GM23338 (cell line): ENCODE measurements around the gene ZNF609. TPM values are rescaled to one million over a fixed set of nuclear protein-coding genes. Genes with fewer than 3 reads are reported as not detected.

Source experiments
- ATAC-seq: fragments of 200-7000 bp; cut with Tn5 transposase; 3 replicates; pipeline ENCODE4 v1.9.1; 2020
- DNase-seq: peaks from one replicate; pipeline ENCODE4 v3.0.0-alpha.2; 2015; ENCODE audit warnings: low spot score
- H2AFZ ChIP-seq: fragments of 200-600 bp; sonication (generic); 2 replicates; pipeline ENCODE4 v1.8.0; 2016; ENCODE audit warnings: antibody characterized with exemption, mild to moderate bottlenecking, moderate library complexity
- H3F3A ChIP-seq: fragments of 200-600 bp; sonication (generic); replicated peaks from 2 replicates; pipeline ENCODE4 v1.8.0; 2017; ENCODE audit warnings: antibody characterized with exemption, mixed run types, low read depth
- H3K27ac ChIP-seq: fragments of 200-600 bp; sonication (generic); 2 replicates; pipeline ENCODE4 v1.6.1; 2016; ENCODE audit warnings: low read depth
- H3K27me3 ChIP-seq: fragments of 200-600 bp; sonication (generic); 2 replicates; pipeline ENCODE4 v1.8.0; 2016; ENCODE audit warnings: mild to moderate bottlenecking, mixed run types, moderate library complexity; ENCODE audit not compliant: insufficient read depth
- H3K36me3 ChIP-seq: fragments of 200-600 bp; sonication (generic); 2 replicates; pipeline ENCODE4 v1.8.0; 2016; ENCODE audit warnings: mild to moderate bottlenecking; ENCODE audit not compliant: insufficient read depth
- H3K4me1 ChIP-seq: fragments of 200-600 bp; sonication (generic); 2 replicates; pipeline ENCODE4 v1.8.0; 2016; ENCODE audit warnings: mild to moderate bottlenecking, moderate library complexity; ENCODE audit not compliant: insufficient read depth
- H3K4me2 ChIP-seq: fragments of 200-600 bp; sonication (generic); 2 replicates; pipeline ENCODE4 v1.7.1; 2017; ENCODE audit warnings: mixed run types
- H3K4me3 ChIP-seq: fragments of 200-600 bp; sonication (generic); 2 replicates; pipeline ENCODE4 v1.6.1; 2016; ENCODE audit warnings: mixed run types
- H3K79me2 ChIP-seq: fragments of 200-600 bp; sonication (generic); replicated peaks from 2 replicates; pipeline ENCODE4 v1.8.0; 2017; ENCODE audit warnings: mild to moderate bottlenecking; ENCODE audit not compliant: insufficient read depth
- H3K9me2 ChIP-seq: fragments of 200-600 bp; sonication (generic); 2 replicates; pipeline ENCODE4 v1.8.0; 2017; ENCODE audit not compliant: insufficient read depth
- H4K20me1 ChIP-seq: fragments of 200-600 bp; sonication (generic); replicated peaks from 2 replicates; pipeline ENCODE4 v1.8.0; 2017; ENCODE audit warnings: mild to moderate bottlenecking; ENCODE audit not compliant: insufficient read depth
- H3K27ac Mint-ChIP-seq: 2 replicates; pipeline ENCODE4 v1.8.0; 2020; ENCODE audit warnings: inconsistent platforms, mild to moderate bottlenecking, moderate library complexity, mixed read lengths
- H3K27me3 Mint-ChIP-seq: 3 replicates; pipeline ENCODE4 v1.8.0; 2022; ENCODE audit warnings: low read depth, mild to moderate bottlenecking, moderate library complexity, mixed read lengths, inconsistent platforms; ENCODE audit not compliant: insufficient read depth, poor library complexity
- H3K36me3 Mint-ChIP-seq: 3 replicates; pipeline ENCODE4 v1.8.0; 2021; ENCODE audit warnings: low read depth, mild to moderate bottlenecking, inconsistent platforms, moderate library complexity, mixed read lengths
- H3K4me1 Mint-ChIP-seq: 3 replicates; pipeline ENCODE4 v1.8.0; 2020; ENCODE audit warnings: mild to moderate bottlenecking, inconsistent platforms, mixed read lengths
- H3K4me3 Mint-ChIP-seq: 3 replicates; pipeline ENCODE4 v1.8.0; 2021; ENCODE audit warnings: moderate library complexity, mild to moderate bottlenecking, inconsistent platforms, mixed read lengths
- H3K9me3 Mint-ChIP-seq: 3 replicates; pipeline ENCODE4 v1.8.0; 2020; ENCODE audit warnings: moderate library complexity, mild to moderate bottlenecking, inconsistent platforms, mixed read lengths
- CREB1 ChIP-seq: fragments of 250-450 bp; sonication (Bioruptor Pico); IDR thresholded peaks from 2 replicates; pipeline ENCODE4 v1.5.0; 2020; ENCODE audit warnings: low read depth, mild to moderate bottlenecking, moderate library complexity
- EZH2 ChIP-seq: fragments of 200-600 bp; sonication (generic); IDR thresholded peaks from one replicate; pipeline ENCODE4 v1.8.0; 2017; ENCODE audit warnings: antibody characterized with exemption, mild to moderate bottlenecking, low read depth; ENCODE audit not compliant: unreplicated experiment
- EZH2phosphoT487 ChIP-seq: fragments of 200-600 bp; sonication (generic); IDR thresholded peaks from one replicate; pipeline ENCODE4 v1.8.1; 2018; ENCODE audit warnings: antibody characterized with exemption; ENCODE audit not compliant: unreplicated experiment
- JUNB ChIP-seq: IDR thresholded peaks from one replicate; pipeline ENCODE4 v1.6.1; 2016; ENCODE audit warnings: antibody characterized with exemption; ENCODE audit not compliant: unreplicated experiment
- NANOG ChIP-seq: IDR thresholded peaks from 2 replicates; pipeline ENCODE4 v1.6.1; 2016; ENCODE audit warnings: antibody characterized with exemption, borderline replicate concordance
- POLR2AphosphoS5 ChIP-seq: IDR thresholded peaks from 2 replicates; pipeline ENCODE4 v1.6.1; 2016; ENCODE audit warnings: antibody characterized with exemption, low read depth
- STAT1 ChIP-seq: IDR thresholded peaks from one replicate; pipeline ENCODE4 v1.6.1; 2016; ENCODE audit warnings: antibody characterized with exemption; ENCODE audit not compliant: unreplicated experiment
- ZNF331 ChIP-seq: fragments of 250-450 bp; sonication (Bioruptor Pico); IDR thresholded peaks from 2 replicates; pipeline ENCODE4 v1.5.0; 2020; ENCODE audit warnings: low read depth, mild to moderate bottlenecking, moderate library complexity
- polyA plus RNA-seq: library from polyadenylated mRNA; unstranded; fragments of >200 nt; fragmentation: Nextera tagmentation; extraction: Ambion mirVana; gene quantifications from 2 replicates; pipeline ENCODE4 v1.2.1, GENCODE V29; 2016
- total RNA-seq: library from RNA; depleted of rRNA; stranded (reverse); fragments of >200 nt; shearing (Covaris generic); gene quantifications from 2 replicates; pipeline ENCODE4 v1.2.3, GENCODE V29; 2014
- TF ChIP-seq, protein P1 (sequence below): IDR thresholded peaks from 2 replicates; pipeline ENCODE4 v1.6.1; 2016; ENCODE audit warnings: antibody characterized with exemption
- TF ChIP-seq, protein P2 (sequence below), 2 experiments: fragments of 200-600 bp in 1 of 2; sonication (generic) in 1 of 2; conservative IDR thresholded peaks; 2 replicates each; pipeline versions ENCODE4 v1.5.1 to v1.6.1; 2016 to 2017; ENCODE audit warnings: antibody characterized with exemption in 2 of 2, low read depth in 2 of 2, mild to moderate bottlenecking in 2 of 2, moderate library complexity in 1 of 2
- TF ChIP-seq, protein P3 (sequence below): IDR thresholded peaks from one replicate; pipeline ENCODE4 v1.6.1; 2018; ENCODE audit warnings: antibody characterized with exemption; ENCODE audit not compliant: unreplicated experiment
- TF ChIP-seq, protein P4 (sequence below): fragments of 250-450 bp; sonication (Bioruptor Pico); IDR thresholded peaks from 2 replicates; pipeline ENCODE4 v1.5.0; 2020; ENCODE audit warnings: mild to moderate bottlenecking, moderate library complexity

Gene ZNF609
- total and polyA plus RNA-seq, 2 experiments from 2014 or later: 26.4 to 40.2 TPM

DNA sequence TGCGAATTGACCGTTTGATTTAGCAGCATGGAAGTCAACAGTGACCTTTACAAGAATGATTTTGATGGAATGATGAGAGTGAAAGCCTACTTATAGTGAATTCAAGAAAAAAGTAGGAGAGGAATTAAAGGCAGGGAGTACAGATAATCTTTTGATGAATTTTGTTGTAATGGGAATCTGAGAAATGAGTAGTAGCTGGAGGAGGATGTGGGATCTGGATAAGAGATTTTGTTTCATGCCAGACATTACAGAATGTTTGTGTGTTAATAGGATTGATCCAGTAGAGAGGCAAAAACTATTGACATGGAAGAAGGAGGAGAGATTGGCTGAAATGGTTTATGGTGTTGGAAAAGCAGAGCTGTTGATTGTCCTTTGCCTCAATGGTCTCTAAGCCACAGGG is 17.4 kb upstream of the ZNF609 start:
- Histone ChIP-seq H3K79me2 (no peaks in the 10 kb centered on the region), H3K4me3 (no peak overlapping the region), H3K27me3 (no peaks in the 10 kb centered on the region), H3K9me2 (no peaks in the 10 kb centered on the region), H3K36me3 (no peaks in the 10 kb centered on the region), H3K27ac (no peak overlapping the region), H3K4me1 (no peaks in the 10 kb centered on the region), H3F3A (no peaks in the 10 kb centered on the region), H2AFZ (no peak overlapping the region), H4K20me1 (peaks cover 3% of the 10 kb centered on the region; the same call in 1 of the 2 replicates), H3K4me2 (no peak overlapping the region)
- TF ChIP-seq STAT1 (no peak), JUNB (no peak), CREB1 (CRISPR knock-in tag) (no peak), NANOG (no peak), POLR2AphosphoS5 (no peak), ZNF331 (no peak), EZH2 (no peak), EZH2phosphoT487 (no peak)
- TF ChIP-seq, protein P1, sequence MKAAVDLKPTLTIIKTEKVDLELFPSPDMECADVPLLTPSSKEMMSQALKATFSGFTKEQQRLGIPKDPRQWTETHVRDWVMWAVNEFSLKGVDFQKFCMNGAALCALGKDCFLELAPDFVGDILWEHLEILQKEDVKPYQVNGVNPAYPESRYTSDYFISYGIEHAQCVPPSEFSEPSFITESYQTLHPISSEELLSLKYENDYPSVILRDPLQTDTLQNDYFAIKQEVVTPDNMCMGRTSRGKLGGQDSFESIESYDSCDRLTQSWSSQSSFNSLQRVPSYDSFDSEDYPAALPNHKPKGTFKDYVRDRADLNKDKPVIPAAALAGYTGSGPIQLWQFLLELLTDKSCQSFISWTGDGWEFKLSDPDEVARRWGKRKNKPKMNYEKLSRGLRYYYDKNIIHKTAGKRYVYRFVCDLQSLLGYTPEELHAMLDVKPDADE: no peak
- TF ChIP-seq, protein P2, sequence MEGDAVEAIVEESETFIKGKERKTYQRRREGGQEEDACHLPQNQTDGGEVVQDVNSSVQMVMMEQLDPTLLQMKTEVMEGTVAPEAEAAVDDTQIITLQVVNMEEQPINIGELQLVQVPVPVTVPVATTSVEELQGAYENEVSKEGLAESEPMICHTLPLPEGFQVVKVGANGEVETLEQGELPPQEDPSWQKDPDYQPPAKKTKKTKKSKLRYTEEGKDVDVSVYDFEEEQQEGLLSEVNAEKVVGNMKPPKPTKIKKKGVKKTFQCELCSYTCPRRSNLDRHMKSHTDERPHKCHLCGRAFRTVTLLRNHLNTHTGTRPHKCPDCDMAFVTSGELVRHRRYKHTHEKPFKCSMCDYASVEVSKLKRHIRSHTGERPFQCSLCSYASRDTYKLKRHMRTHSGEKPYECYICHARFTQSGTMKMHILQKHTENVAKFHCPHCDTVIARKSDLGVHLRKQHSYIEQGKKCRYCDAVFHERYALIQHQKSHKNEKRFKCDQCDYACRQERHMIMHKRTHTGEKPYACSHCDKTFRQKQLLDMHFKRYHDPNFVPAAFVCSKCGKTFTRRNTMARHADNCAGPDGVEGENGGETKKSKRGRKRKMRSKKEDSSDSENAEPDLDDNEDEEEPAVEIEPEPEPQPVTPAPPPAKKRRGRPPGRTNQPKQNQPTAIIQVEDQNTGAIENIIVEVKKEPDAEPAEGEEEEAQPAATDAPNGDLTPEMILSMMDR (conservative IDR thresholded peaks at IDR 0.05; ENCODE audit: low read depth in 2 of 2): no peak
- TF ChIP-seq, protein P3, sequence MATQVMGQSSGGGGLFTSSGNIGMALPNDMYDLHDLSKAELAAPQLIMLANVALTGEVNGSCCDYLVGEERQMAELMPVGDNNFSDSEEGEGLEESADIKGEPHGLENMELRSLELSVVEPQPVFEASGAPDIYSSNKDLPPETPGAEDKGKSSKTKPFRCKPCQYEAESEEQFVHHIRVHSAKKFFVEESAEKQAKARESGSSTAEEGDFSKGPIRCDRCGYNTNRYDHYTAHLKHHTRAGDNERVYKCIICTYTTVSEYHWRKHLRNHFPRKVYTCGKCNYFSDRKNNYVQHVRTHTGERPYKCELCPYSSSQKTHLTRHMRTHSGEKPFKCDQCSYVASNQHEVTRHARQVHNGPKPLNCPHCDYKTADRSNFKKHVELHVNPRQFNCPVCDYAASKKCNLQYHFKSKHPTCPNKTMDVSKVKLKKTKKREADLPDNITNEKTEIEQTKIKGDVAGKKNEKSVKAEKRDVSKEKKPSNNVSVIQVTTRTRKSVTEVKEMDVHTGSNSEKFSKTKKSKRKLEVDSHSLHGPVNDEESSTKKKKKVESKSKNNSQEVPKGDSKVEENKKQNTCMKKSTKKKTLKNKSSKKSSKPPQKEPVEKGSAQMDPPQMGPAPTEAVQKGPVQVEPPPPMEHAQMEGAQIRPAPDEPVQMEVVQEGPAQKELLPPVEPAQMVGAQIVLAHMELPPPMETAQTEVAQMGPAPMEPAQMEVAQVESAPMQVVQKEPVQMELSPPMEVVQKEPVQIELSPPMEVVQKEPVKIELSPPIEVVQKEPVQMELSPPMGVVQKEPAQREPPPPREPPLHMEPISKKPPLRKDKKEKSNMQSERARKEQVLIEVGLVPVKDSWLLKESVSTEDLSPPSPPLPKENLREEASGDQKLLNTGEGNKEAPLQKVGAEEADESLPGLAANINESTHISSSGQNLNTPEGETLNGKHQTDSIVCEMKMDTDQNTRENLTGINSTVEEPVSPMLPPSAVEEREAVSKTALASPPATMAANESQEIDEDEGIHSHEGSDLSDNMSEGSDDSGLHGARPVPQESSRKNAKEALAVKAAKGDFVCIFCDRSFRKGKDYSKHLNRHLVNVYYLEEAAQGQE: no peak
- TF ChIP-seq, protein P4, sequence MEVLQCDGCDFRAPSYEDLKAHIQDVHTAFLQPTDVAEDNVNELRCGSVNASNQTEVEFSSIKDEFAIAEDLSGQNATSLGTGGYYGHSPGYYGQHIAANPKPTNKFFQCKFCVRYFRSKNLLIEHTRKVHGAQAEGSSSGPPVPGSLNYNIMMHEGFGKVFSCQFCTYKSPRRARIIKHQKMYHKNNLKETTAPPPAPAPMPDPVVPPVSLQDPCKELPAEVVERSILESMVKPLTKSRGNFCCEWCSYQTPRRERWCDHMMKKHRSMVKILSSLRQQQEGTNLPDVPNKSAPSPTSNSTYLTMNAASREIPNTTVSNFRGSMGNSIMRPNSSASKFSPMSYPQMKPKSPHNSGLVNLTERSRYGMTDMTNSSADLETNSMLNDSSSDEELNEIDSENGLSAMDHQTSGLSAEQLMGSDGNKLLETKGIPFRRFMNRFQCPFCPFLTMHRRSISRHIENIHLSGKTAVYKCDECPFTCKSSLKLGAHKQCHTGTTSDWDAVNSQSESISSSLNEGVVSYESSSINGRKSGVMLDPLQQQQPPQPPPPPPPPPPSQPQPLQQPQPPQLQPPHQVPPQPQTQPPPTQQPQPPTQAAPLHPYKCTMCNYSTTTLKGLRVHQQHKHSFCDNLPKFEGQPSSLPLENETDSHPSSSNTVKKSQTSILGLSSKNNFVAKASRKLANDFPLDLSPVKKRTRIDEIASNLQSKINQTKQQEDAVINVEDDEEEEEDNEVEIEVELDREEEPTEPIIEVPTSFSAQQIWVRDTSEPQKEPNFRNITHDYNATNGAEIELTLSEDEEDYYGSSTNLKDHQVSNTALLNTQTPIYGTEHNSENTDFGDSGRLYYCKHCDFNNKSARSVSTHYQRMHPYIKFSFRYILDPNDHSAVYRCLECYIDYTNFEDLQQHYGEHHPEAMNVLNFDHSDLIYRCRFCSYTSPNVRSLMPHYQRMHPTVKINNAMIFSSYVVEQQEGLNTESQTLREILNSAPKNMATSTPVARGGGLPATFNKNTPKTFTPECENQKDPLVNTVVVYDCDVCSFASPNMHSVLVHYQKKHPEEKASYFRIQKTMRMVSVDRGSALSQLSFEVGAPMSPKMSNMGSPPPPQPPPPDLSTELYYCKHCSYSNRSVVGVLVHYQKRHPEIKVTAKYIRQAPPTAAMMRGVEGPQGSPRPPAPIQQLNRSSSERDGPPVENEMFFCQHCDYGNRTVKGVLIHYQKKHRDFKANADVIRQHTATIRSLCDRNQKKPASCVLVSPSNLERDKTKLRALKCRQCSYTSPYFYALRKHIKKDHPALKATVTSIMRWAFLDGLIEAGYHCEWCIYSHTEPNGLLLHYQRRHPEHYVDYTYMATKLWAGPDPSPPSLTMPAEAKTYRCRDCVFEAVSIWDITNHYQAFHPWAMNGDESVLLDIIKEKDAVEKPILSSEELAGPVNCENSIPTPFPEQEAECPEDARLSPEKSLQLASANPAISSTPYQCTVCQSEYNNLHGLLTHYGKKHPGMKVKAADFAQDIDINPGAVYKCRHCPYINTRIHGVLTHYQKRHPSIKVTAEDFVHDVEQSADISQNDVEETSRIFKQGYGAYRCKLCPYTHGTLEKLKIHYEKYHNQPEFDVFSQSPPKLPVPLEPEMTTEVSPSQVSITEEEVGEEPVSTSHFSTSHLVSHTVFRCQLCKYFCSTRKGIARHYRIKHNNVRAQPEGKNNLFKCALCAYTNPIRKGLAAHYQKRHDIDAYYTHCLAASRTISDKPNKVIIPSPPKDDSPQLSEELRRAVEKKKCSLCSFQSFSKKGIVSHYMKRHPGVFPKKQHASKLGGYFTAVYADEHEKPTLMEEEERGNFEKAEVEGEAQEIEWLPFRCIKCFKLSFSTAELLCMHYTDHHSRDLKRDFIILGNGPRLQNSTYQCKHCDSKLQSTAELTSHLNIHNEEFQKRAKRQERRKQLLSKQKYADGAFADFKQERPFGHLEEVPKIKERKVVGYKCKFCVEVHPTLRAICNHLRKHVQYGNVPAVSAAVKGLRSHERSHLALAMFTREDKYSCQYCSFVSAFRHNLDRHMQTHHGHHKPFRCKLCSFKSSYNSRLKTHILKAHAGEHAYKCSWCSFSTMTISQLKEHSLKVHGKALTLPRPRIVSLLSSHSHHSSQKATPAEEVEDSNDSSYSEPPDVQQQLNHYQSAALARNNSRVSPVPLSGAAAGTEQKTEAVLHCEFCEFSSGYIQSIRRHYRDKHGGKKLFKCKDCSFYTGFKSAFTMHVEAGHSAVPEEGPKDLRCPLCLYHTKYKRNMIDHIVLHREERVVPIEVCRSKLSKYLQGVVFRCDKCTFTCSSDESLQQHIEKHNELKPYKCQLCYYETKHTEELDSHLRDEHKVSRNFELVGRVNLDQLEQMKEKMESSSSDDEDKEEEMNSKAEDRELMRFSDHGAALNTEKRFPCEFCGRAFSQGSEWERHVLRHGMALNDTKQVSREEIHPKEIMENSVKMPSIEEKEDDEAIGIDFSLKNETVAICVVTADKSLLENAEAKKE (CRISPR knock-in tag): no peak
- no peaks in the 10 kb centered on the region for H3K4me1 Mint-ChIP-seq
- H3K27me3 Mint-ChIP-seq: no peaks in the 10 kb centered on the region
- peaks cover 5% of the 10 kb centered on the region; the same call in 2 of the 3 replicates for H3K36me3 Mint-ChIP-seq
- H3K4me3 Mint-ChIP-seq: no peak overlapping the region
- no peaks in the 10 kb centered on the region for H3K9me3 Mint-ChIP-seq
- no peak overlapping the region for H3K27ac Mint-ChIP-seq
- DNase-seq (no peak), ATAC-seq (no peak)
